SW480 (cell line): Measurements from ENCODE around the gene ADAM19.

Experiments
- DNase-seq: peaks from one replicate; pipeline ENCODE4 v3.0.0-alpha.2; 2016; ENCODE audit warnings: low spot score

ADAM19 gene, protein sequence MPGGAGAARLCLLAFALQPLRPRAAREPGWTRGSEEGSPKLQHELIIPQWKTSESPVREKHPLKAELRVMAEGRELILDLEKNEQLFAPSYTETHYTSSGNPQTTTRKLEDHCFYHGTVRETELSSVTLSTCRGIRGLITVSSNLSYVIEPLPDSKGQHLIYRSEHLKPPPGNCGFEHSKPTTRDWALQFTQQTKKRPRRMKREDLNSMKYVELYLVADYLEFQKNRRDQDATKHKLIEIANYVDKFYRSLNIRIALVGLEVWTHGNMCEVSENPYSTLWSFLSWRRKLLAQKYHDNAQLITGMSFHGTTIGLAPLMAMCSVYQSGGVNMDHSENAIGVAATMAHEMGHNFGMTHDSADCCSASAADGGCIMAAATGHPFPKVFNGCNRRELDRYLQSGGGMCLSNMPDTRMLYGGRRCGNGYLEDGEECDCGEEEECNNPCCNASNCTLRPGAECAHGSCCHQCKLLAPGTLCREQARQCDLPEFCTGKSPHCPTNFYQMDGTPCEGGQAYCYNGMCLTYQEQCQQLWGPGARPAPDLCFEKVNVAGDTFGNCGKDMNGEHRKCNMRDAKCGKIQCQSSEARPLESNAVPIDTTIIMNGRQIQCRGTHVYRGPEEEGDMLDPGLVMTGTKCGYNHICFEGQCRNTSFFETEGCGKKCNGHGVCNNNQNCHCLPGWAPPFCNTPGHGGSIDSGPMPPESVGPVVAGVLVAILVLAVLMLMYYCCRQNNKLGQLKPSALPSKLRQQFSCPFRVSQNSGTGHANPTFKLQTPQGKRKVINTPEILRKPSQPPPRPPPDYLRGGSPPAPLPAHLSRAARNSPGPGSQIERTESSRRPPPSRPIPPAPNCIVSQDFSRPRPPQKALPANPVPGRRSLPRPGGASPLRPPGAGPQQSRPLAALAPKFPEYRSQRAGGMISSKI

DNA sequence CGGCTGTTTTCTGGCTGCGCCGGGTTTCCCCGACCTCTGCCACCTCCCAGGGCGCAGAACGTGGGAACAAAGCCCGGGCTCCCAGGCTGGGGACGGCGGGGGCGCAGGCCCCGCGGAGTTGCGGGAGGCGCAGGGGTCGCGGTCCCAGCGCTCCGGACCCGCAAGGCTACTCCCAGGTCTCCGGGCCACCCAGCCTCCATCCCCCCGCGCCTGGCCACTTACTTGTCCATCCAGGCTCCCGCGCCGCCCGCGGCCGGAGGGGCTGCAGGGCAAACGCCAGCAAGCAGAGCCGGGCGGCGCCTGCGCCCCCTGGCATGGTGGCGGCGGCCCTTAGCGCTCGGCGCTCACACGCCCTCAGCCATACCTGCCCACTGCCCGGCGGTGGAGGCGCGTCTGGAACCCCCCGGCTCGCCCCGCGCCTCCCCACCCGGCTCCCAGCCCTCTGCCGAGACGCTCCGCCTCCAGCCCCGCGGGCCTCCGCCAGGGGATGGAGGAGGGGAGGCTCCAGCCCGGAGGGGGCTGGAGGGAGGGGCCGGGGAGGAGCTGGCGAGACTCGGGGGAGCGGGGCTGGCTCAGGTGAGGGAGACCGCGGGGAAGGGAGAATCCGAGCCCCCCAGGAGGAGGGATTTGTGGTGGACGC lies at the start of gene ADAM19:
ADAM19 (minus strand) TSS at position 395 of the 640 bp plus-strand sequence; CDS start at position 316, 79 bp downstream.
- DNase-seq = peak; percentile 61

DNA sequence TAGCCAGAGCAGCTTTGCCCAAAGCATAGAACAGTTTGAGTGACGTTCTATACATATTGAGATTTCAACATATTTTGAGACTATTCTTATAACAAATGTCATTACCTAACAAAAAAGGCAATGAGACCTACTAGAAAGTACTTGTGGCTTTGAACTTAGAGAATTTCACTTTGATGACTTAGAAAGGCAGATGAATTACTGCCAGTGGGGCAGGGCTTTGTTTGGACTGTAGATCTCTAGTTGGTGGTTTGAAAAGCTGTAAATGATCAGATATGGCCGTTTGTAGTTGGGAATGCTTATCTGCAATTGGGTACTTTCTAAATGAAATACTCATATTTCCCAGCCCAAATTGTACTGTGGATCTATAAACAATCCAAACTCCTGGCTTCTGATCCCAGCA lies 48.6 kb upstream of the ADAM19 start:
- DNase-seq = no peak

DNA sequence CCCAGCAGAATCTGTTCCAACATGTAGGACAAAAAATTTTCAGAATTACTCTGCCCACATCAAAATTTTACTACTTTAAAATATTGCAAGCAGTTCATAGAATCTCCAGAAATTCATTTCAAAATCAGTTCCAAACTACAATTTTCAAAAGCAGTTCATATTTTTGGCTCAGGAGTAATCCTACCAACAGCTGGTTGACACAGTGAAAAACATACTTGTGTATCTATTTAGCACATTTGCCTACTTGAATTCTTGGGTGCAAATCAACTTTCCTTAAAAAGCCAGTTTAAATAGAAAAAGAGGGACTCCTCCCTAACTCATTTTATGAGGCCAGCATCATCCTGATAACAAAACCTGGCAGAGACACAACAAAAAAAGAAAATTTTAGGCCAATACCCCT lies 45.2 kb upstream of the ADAM19 start:
- DNase-seq = no peak

DNA sequence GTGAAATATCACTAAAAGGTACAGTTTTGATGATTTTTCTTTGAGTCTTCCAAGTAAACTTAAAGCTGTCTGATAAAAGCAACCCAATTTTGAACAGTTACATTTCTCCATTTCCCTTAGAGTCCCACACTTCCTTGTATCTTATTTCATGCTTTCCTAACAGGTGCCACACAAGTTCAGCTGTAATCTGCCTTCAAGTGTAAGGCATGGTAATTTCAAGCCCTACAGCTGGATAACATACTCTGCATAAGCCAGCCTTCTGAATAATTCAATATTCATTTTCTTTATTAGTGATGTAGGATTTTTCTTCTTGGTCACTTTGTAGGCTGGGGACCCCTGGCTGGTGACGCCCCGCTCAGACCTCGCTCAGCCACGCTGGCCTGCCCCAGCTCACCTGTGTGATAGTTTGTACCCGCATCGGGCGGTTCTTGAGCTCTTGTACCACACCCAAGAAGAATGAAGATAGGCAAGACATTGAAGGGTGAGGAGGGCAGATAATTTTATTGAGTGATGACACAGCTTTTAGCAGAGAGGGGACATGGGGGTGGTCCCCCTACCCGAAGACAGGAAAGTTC lies 42.7 kb upstream of the ADAM19 start:
- no peak for DNase-seq

DNA sequence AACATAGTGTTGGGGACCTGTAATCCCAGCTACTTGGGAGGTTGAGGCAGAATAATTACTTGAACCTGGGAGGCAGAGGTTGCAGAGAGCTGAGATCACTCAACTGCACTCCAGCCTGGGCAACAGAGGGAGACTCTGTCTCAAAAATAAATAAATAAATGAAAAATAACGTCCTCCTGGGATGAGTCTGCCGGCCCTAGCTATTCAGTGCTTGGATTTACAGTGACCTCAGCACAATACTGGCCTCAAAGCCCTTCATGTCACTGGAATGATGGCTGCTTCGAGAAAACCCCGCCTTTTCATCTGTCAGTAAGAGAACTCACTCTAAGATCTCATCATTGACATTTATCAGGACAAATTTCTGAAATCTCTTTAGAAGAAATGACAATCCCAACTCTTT lies 41.2 kb upstream of the ADAM19 start:
- DNase-seq = no peak

DNA sequence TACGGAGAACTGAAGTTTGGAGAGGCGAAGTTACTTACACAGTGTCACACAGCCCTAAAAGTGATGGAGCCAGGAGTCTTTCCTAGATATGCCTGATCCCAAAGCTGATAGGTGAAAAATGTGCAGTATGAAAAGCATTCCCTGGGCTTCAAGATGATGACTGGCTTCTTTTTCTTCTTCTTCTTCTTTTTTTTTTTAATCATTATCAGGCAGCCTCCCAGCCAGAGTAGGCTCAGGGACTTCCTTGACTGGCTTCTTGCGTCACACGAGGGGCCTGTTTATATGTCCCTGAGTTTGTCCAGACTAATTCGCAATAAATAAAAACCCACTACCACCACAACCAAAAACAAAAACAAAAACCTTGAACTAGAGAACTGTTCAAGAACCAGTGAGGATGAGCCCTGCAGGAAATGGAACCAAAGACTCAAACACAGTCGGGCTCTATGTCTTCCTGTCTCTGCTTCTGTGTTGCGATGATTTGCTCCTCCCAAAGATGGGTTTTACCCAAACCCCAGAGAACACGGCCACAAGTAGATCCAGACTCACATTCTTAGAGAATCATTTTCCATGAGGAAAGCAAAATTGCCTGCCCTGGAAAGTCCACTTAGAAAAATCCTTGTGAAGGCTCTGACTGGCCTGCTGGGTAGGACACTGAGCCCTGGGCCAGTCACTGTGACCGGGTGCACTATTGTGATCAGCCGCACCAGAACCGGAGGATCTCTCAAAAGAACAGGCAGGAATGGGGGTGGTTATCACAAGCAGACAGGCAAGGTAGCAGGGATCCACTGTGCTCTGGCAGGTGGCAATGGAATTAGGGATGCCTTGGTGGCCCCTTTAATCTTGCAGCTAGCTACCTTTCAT lies 38.0 kb upstream of the ADAM19 start:
- no peak for DNase-seq

DNA sequence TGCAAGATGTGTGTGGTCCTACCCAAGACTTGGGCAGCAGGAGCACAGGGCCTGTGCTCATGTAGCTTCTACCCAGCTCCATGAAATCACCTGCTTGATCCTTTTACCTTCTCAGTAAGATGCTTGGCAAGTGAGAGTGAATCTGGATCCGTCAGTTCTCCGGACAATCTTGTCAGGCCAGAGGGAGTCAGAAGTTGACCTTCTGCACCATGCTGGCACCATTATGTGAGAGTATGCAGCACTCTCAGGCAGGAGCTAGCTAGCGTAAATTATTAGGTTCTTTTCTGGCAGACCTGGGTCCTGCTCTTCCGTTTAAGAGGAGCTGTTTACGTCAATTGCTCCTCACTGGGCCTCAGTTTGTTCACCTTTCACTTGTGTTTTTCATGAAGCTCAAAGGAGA lies 37.0 kb upstream of the ADAM19 start:
- DNase-seq = no peak

DNA sequence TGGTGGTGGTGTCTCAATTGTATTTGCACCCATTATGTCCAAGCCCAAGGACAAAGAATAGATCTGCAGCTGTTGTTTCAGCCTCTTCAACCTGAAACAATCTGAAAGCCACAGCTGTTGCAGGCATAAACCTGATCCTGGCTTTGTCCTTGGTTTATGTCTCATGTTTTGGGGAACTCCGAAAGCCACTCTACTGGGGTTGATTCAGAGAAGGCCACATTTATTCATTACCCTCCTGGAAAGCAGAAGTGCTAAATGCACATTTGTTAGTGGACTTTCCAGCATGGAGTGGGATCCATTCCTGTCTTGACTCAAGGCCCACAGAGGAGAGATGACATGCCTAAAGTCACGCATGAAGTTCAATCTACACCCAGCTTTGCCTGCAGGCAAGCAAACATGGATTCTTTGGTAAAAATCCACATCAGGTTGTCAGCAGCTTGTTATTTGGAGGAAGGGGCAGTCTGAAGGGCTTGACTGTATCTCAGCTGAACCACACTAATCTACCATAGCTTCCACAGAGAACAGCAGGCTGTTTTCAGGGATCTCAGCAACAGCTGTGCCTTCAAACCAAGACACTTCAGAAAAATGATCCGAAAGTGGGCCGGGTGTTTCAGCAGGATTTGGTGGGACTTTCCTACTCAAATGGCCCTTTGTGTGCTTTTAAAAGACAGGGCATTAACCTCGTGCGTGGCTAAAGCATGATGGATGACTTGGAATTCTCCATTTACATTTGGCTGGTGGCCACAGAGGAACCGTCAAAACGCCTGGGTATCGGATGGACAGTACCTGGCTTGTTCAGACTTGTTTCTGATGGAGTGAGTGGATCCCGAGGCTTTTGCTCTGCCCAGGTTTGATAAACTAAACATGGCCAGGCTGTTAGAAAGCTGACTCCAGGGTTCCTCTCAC lies 36.2 kb upstream of the ADAM19 start:
- peak; percentile 43 for DNase-seq

DNA sequence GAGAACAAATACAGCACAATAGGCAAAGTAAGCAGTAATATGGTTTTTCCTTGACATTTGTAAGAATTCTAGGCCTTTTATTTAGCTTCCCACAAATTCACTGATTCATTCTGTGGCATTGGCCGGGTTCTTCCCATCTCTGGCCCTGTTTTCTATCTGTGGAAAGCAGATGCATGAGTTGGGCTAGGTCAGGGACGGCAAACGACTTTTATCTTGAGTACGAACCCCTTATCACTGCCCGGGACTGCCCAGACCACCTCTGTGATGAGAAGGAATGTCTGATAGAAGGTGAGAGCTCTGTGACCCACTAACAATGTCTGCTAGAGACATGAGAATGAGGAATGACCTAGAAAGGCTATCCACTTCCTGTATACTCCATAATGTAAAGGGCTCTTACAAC lies 35.4 kb upstream of the ADAM19 start:
- DNase-seq = no peak

DNA sequence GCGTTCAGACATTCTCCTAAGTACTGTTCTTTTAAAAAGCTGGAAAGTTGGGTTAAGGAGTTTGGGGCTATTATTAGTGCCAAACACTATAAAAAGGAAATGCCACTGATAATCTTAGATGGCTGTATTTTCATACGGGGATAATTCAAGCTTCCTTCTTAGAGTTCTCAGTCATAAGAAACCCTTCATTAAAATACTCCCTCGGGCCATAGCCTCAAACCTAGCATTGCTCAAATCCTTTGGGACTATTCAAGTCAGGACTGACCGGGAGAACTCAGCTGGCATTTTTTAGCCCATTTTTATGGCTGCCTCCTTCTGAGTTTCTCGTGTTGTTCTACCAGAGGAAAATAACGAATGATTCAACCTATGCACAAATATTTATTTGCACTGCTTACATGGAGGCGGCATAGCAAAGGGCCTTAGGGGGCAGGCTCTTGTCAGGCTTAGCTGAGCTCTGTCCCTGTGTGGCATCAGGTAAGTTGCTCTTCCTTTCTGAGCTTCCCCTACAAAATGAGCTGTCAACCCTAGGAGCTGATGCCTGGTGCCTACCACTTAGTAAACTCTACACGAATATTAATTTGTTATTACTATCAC lies 33.5 kb upstream of the ADAM19 start:
- no peak for DNase-seq

DNA sequence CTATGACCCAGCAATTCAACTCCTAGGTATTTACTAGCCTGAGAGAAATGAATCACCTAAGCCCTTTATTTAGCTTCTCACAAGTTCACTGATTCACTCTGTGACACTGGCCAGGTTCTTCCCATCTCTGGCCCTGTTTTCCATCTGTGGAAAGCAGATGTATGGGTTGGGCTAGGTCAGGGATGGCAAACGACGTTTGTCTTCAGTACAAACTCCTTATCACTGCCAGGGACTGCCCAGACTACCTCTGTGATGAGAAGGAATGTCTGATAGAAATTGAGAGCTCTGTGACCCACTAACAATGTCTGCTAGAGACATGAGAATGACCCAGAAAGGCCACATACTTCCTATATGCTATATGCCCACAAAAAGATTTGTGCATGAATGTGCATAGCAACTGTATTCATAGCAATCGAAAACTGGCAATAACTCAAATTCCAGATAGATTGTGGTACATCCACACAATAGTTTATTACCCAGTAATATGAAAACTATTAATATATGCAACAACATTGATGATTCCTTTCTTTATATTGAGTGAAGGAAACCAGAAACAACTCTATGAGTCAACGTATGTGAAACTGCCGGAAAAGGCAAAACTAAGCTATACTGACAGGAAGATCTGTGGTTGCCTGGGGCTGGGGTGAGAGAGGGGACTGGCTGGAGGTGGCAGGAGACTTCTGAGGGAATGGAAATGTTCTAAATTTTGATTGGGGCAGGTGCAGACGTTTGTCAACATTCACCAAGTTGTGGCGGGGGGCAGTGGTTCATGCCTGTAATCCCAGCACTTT lies 32.0 kb upstream of the ADAM19 start:
- peak; percentile 36 for DNase-seq

DNA sequence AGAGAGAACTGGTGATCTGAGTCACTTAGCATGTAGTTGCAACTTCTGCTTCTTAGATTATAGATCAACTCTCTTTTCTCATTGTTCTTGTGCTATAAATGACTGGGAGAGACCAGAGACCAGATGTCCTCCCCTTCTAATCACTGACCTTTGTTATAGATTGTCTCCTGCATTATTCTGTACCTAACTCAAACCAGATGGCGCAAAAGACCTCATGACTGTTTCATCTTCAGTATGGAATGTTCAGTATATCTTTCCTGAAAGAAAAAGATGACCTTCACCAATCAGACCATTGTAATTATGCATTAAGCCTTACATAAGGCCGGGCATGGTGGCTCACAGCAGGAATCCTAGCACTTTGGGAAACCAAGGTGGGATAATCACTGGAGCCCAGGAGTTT lies 30.5 kb upstream of the ADAM19 start:
- DNase-seq = no peak

DNA sequence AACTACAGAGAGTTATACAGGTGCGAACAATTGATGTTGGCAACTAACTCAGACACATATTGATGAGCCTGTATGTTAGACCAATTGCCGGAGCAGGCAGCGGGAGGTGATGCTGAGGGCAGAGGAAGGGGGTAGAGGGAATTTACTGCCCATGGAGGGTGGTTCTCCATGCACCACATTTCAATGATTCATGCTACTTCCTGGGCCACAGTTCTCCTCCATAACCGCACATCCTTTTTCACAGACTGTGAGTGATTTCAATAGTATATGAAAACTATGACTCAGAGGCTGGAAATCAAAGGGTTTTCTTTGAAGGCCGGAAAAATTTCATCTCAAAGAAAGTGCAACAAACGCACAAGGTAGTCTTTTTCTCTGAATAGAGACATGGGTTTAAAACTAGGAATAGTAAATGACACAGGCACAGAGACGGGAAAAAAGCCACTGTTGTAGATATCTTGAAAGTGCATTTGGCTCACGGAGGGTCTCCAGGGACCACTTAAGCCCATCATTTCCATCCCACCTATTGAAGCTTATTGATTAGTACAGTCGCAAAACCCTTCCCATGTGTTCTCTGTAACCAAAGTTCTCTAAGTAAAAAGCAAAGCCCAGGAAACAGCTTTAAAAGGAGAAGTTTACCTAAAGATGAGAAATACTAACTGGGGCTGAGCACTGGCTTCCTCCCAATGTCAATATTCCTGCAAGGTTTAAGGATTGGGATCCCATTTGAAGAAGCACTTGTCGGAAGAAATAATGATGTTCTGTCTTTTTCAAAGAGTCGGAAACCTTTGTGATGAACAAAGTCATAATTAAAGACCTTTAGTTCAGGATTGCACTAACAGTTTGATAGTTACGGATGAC lies 28.0 kb upstream of the ADAM19 start:
- peak; percentile 99 for DNase-seq

DNA sequence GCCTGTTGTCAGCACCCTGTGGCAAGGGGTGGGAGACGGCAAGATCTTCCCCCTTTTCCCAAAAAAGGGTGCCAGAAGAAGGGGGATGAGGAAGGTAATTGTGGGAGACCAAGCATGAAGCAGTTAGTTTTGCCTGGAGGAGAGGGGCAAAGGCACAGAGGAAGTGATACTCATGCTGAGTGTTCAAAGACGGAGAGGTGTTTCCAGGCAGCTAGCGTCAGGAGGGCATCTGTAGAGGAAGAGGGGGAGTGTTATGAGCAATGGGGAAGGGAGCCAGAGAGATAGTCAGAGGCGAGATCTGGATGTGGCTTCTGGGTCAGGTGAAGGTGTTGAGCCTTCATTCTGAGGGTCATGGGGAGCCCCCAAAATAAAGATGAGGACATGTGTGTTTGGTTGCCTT lies 26.9 kb upstream of the ADAM19 start:
- no peak for DNase-seq

DNA sequence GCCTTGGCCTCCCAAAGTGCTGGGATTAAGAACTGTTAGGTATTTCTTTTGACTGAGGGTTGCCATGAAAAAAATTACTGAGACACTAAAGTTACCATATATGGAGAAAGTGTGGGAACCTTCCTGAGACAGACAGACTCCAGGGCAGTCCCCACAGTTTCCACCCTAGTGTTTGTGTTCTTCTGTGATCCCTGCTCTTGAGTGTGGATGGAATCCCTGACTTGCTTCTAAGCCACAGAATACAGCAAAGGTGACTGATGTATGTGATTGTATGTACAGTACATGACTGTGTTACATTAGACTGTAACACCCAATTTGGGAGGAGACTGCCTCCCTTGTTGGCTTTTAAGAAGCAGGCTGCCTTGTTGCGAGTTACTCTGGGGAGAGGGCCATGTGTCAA lies 24.7 kb upstream of the ADAM19 start:
- DNase-seq = no peak

DNA sequence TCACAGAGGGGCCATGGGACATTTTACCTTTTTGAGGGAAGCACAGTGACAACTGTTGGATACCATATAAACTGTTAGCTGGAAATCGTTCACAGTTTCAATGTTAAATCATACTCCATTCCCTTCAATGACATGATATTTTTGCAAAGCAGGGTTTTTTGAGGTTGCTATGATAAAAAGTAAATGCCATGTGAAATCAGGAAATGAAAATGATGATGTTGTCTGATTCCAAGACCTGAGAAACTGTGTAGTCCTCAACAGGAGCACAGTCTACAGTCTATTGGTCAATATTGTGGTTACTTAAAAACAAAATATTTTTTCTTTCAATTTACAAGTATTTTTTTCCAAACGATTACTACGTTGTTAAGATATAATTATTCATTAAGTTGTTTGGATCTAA lies 24.0 kb upstream of the ADAM19 start:
- no peak for DNase-seq

DNA sequence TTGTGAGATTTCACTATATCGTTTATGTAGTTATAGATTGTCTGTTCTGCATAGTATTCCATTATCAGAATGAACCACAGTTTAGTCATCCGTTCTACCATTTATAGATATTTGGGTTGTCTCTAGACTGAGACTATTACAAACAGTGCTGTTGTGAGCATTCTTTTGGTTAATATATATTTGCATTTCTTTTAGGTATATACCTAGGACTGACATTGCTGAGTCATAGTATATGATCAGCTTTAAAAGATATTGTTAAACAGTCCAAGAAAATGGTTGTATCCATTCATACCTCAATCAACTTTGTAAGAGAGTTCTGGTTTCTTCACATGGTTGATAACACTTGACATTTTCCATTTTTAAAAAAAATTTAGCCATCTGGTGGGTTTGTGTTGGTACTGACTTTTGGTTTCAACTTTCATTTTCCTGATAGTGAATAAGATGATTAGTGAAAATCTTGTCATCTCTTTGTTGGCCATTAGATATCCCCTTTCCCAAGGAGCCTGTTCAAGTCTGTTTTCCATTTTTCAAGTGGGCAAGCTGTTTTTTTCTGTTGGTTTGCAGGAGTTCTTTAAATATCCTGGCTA lies 22.9 kb upstream of the ADAM19 start:
- DNase-seq = no peak

DNA sequence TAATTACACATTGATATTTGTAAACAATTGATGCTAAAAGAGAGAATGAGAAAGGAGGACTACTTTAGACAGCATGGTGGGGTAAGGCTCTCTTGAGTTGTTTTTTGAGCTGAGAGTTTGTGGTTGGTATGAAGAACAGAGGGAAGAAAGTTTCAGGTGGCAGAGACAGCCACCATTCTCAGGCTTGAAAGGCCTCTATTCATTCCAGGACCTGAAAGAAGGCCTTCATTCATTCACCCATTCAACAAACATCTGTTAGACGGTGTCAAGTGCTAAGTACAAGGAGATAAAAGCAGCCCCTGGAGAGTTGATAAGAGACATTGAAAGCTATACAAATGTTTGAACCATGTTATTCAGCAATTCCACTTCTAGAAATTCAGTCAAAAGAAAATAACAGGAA lies 21.7 kb upstream of the ADAM19 start:
- DNase-seq = no peak
